Transverse colon (tissue), 4 donors: ENCODE data around the gene CFAP99. TPM values are rescaled to one million over a fixed set of nuclear protein-coding genes. Genes with fewer than 3 reads are reported as not detected.

ENCODE experiments used
- DNase-seq: peaks from one replicate; pipeline ENCODE4 v3.0.0-alpha.2; 2019
- H3K27ac ChIP-seq, 4 donors: fragments of 200-600 bp; sonication (generic); 2 replicates each; pipeline ENCODE4 v1.5.1; 2016 to 2018; ENCODE audit warnings: inconsistent platforms in 4 of 4
- H3K27me3 ChIP-seq: fragments of 200-600 bp; sonication (generic); 2 replicates; pipeline ENCODE4 v1.5.1; 2017; ENCODE audit warnings: inconsistent platforms
- H3K36me3 ChIP-seq, 4 donors: fragments of 200-600 bp; sonication (generic); 2 replicates each; pipeline ENCODE4 v1.5.1; 2017 to 2019; ENCODE audit warnings: inconsistent platforms in 4 of 4
- H3K4me1 ChIP-seq, 4 donors: fragments of 200-600 bp; sonication (generic); 2 replicates each; pipeline ENCODE4 v1.5.1; 2017 to 2020; ENCODE audit warnings: inconsistent platforms in 4 of 4
- H3K4me3 ChIP-seq, 4 donors: fragments of 200-600 bp; sonication (generic); 1 replicate in 1 of 4; 2 replicates in 3 of 4; pipeline versions ENCODE4 v1.5.1 to v1.6.1; 2017 to 2019; ENCODE audit warnings: inconsistent platforms in 4 of 4
- H3K9me3 ChIP-seq, 2 donors: fragments of 200-600 bp; sonication (generic); 2 replicates each; pipeline ENCODE4 v1.5.1; 2017 to 2019; ENCODE audit warnings: inconsistent platforms in 2 of 2
- CTCF ChIP-seq, 5 experiments: fragments of 200-600 bp in 3 of 5; fragments of 450-650 bp in 2 of 5; sonication (generic) in 3 of 5; IDR thresholded peaks; 1 replicate in 2 of 5; 2 replicates in 3 of 5; pipeline ENCODE4 v1.5.1; 2016 to 2017; ENCODE audit warnings: antibody characterized with exemption in 5 of 5, inconsistent platforms in 3 of 5, mild to moderate bottlenecking in 2 of 5, moderate library complexity in 1 of 5
- EP300 ChIP-seq: sonication (generic); formaldehyde crosslinking; IDR thresholded peaks from one replicate; pipeline ENCODE4 v1.6.1; 2017; ENCODE audit warnings: antibody characterized with exemption, low read depth
- POLR2A ChIP-seq: fragments of 450-650 bp; IDR thresholded peaks from one replicate; pipeline ENCODE4 v1.6.1; 2016; ENCODE audit warnings: antibody characterized with exemption, mild to moderate bottlenecking, moderate library complexity
- POLR2AphosphoS5 ChIP-seq, 3 donors: sonication (generic); formaldehyde crosslinking; IDR thresholded peaks; one replicate each; pipeline ENCODE4 v1.6.1; 2016; ENCODE audit warnings: antibody characterized with exemption in 3 of 3
- WGBS, 2 donors: methylation state at CpG; one replicate each; pipeline ENCODE4 v1.1.5; 2018; ENCODE audit warnings: low coverage in 1 of 2; 5-methylcytosine and 5-hydroxymethylcytosine counted together
- in situ Hi-C, 4 donors: fragments of 200-750 bp; cut with MboI; loops; one replicate each; pipeline versions ENCODE4 v1.15.0 to v1.15.1; 2017; ENCODE audit warnings: low sequenced_read_pairs in 3 of 4, low pct_ligation_motif_present in 1 of 4, low pct_unique_long_range_greater_than_20kb in 1 of 4
- intact Hi-C: fragments of 100-400 bp; cut with DNase I; formaldehyde crosslinking; loops from one replicate; pipeline ENCODE4 v1.15.1; 2023; ENCODE audit warnings: low total_unique reads
- total RNA-seq, 4 donors: library from RNA; depleted of rRNA; stranded (reverse); fragments of >200 nt; gene quantifications; one replicate each; pipeline ENCODE4 v1.1.0, GENCODE V29; 2016

The CFAP99 gene
- total RNA-seq, 4 donors from 2014 or later = 0.32 to 0.82 (median 0.60) TPM; not detected in 1

GRCh38 chr4:2445130-2445529, 26.4 kb downstream of the CFAP99 start:
- in situ Hi-C loops = loop anchor here in 2 of 4 donors (10.0 to 25.0 kb wide), 2 partner anchors 220 to 233 kb away; no protein-coding TSS in a partner anchor
- DNase-seq = no peak

GRCh38 chr4:2445571-2445970, 26.8 kb downstream of the CFAP99 start:
- intact Hi-C loops (loop anchor here (10.0 kb wide), 1 partner anchor 231 kb away; no protein-coding TSS in a partner anchor), in situ Hi-C loops (loop anchor here in 2 of 4 donors (10.0 to 25.0 kb wide), 2 partner anchors 221 to 233 kb away; no protein-coding TSS in a partner anchor)
- Histone ChIP-seq H3K27me3 (no peaks in the 10 kb centered on the region), H3K4me3 (no peak overlapping the region), H3K36me3 (no peaks in the 10 kb centered on the region), H3K27ac (no peak overlapping the region), H3K4me1 (no peaks in the 10 kb centered on the region), H3K9me3 (no peaks in the 10 kb centered on the region)
- DNase-seq = no peak
- WGBS, 2 donors = 95 to 100% methylated on average over 1 to 6 of the region's 6 CpGs
- TF ChIP-seq POLR2AphosphoS5 (IDR thresholded peaks at IDR 0.05) = no peak
- no peak for TF ChIP-seq CTCF (IDR thresholded peaks at IDR 0.05)
- TF ChIP-seq EP300 = no peak
- no peak for TF ChIP-seq POLR2A

More at GRCh38 chr4:2445130-2445529, 26.4 kb downstream of the CFAP99 start:
- TF ChIP-seq POLR2A (no peak), CTCF (IDR thresholded peaks at IDR 0.05) (no peak)
- H3K27me3 ChIP-seq = no peaks in the 10 kb centered on the region
- no peak overlapping the region for H3K27ac ChIP-seq
- intact Hi-C loops = loop anchor here (10.0 kb wide), 1 partner anchor 230 kb away; no protein-coding TSS in a partner anchor
- no peaks in the 10 kb centered on the region for H3K36me3 ChIP-seq
- no peaks in the 10 kb centered on the region for H3K9me3 ChIP-seq
- WGBS, 2 donors = 100% methylated on average over 9 of the region's 9 CpGs; no CpG with 5 or more reads in 1 of the 2 donors
- no peaks in the 10 kb centered on the region for H3K4me1 ChIP-seq
- H3K4me3 ChIP-seq = no peak overlapping the region

GRCh38 chr4:2446656-2447564, 28.2 kb downstream of the CFAP99 start:
- H3K27me3 ChIP-seq = no peaks in the 10 kb centered on the region
- H3K4me3 ChIP-seq = no peak overlapping the region
- in situ Hi-C loops (loop anchor here in 2 of 4 donors (10.0 to 25.0 kb wide), 2 partner anchors 222 to 235 kb away; no protein-coding TSS in a partner anchor), intact Hi-C loops (loop anchor here (10.0 kb wide), 1 partner anchor 232 kb away; no protein-coding TSS in a partner anchor)
- 75 to 82% methylated on average over 2 to 3 of the region's 3 CpGs for WGBS, 2 donors
- no peaks in the 10 kb centered on the region for H3K4me1 ChIP-seq
- no peaks in the 10 kb centered on the region for H3K9me3 ChIP-seq
- TF ChIP-seq EP300 (no peak), POLR2A (no peak), POLR2AphosphoS5 (IDR thresholded peaks at IDR 0.05) (no peak), CTCF (IDR thresholded peaks at IDR 0.05) (no peak)
- no peaks in the 10 kb centered on the region for H3K36me3 ChIP-seq
- no peak overlapping the region for H3K27ac ChIP-seq
- DNase-seq = no peak

GRCh38 chr4:2448589-2448988, 29.8 kb downstream of the CFAP99 start:
- Histone ChIP-seq H3K9me3 (no peaks in the 10 kb centered on the region), H3K36me3 (no peaks in the 10 kb centered on the region), H3K27ac (no peak overlapping the region), H3K4me1 (no peaks in the 10 kb centered on the region), H3K27me3 (no peaks in the 10 kb centered on the region), H3K4me3 (no peak overlapping the region)
- TF ChIP-seq POLR2A (no peak), CTCF (IDR thresholded peaks at IDR 0.05) (no peak), POLR2AphosphoS5 (IDR thresholded peaks at IDR 0.05) (no peak), EP300 (no peak)
- DNase-seq = no peak
- 79 to 89% methylated on average over 3 to 7 of the region's 7 CpGs for WGBS, 2 donors
- in situ Hi-C loops = loop anchor here in 2 of 4 donors (10.0 to 25.0 kb wide), 2 partner anchors 224 to 236 kb away; no protein-coding TSS in a partner anchor
- intact Hi-C loops = loop anchor here (10.0 kb wide), 1 partner anchor 234 kb away; no protein-coding TSS in a partner anchor
